Hematopoietic multipotent progenitor cell treated with erythropoietin and hydrocortisone succinate and interleukin-3 and kit ligand, for 17 days (in vitro differentiated cells): ENCODE measurements around the gene CMIP.

Source experiments
- DNase-seq: peaks from one replicate; pipeline ENCODE4 v3.0.0-alpha.2; 2015; ENCODE audit warnings: low spot score

The CMIP gene

GRCh38 chr16:81462683-81463082, 18.1 kb downstream of the CMIP start:
- no peak for DNase-seq

DNA sequence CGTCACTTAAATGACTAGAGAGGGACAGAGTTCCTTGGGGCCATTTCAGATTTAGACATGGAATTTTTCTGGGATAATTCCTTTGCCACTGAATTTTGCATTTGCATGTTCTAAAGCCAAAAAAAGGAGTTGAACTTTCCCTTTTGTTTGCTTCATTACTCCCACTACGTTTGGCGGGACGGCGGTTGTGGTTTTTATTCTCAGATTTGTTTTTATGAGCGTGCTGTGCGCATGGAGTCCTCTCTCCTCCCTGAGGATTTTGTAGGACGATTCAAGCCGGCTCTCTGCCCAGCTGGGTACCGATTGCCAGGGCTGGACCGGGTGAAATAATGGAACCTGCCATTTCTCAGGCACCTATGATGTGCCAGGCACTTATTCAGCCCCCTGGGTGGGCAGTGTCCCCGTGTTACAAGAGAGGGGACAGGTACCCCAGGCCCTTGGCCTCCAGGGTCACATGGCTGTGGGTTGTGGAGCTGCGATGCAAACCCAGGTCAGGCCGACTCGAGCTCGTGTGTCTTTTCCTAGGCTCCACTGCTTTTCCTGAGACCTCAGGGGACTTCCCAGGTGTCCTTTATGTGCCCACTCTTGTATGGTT, 18.8 kb downstream of the CMIP start:
- DNase-seq = no peak

GRCh38 chr16:81464279-81464678, 19.7 kb downstream of the CMIP start:
- DNase-seq = no peak

DNA sequence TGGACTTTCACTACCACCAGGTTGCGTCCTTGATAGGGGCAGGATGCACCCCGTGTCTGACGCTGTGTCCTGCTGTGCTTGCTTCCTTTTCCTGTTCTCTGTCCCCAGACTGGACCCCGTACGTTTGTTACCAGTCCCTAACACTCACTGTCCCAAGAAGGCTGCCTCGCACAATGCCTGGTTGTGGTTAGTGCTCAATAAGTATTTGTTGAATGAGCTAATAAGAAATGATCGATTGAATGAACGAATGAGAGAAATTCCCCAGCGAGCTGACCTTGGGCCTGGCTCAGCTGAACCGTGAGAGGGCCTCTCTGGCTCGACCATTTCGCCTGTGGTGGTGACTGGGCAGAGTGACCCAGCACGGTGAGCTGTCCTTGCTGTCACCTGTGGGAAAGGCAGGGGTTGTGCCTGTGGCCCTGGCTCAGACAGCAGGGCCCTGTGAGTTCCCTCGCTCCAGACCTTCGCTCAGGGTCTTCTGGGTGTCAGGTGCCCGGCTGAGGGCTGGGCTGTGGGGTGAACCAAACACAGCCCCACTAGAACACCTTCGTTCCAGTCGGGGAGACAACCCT, 20.9 kb downstream of the CMIP start:
- no peak for DNase-seq

- no peak for DNase-seq
Measured at GRCh38 chr16:81466356-81466980, 21.9 kb downstream of the CMIP start.

DNA sequence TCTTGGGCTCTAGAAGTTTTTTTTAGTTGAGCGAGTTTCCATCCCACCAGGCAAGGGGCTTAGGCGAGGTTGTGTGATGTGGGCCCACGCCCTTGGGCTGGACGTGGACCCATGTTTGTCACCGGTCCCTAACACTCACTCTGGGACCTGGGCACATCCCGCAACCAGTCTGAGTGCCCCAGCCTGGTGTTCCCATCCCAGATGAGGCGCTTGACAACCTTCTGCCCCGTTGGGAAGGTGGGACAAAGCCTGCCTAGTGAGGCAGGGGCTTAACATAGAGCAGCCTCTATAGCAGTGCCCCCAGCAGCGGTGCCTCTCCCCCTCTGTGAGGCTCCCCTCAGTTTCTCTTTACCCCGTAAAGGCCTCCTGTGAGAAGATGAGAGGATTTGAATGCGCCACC, 22.5 kb downstream of the CMIP start:
- DNase-seq = no peak

DNA sequence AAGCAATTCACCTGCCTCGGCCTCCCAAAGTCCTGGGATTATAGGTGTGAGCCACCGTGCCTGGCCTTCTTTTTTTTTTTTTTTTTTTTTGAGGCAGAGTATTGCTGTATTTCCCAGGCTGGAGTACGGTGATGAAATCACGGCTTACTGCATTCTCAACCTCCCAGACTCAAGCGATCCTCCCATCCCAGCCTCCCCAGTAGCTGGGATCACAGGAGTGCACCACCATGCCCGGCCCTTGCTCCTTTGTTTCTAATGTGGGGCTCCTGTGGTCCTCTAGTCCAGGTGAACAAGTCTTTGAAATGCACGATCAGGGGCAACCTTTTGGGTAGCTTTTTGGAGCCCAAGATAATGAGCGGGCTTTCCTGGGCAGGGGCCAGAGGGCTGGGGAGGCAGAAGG, 23.2 kb downstream of the CMIP start:
- no peak for DNase-seq

- no peak for DNase-seq
Measured at GRCh38 chr16:81468269-81468902, 23.8 kb downstream of the CMIP start.

DNA sequence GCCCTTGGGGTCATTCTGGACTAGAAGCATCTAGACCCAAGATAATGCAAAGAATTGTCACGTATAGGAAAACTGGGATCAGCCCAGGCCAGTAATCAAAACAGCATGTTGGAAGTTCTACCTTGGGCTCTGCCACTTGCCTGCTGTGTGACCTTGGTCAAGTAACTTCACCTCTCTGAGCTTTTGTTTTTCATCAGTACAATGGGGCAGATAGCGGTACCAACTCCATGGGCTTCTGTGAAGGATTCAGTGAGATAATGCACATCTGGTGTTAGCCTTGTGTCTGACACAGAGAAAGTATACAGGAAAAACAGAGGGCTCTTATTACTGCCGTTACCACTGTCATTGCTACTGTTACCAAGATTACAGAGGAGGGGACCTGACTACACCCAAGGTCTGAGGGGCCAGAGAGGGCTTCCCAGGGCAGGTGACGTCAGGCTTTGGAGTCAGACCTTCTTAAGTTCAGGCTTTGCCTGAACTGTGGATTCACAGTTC, 24.6 kb downstream of the CMIP start:
- no peak for DNase-seq

GRCh38 chr16:81469710-81470535, 25.3 kb downstream of the CMIP start:
- no peak for DNase-seq

DNA sequence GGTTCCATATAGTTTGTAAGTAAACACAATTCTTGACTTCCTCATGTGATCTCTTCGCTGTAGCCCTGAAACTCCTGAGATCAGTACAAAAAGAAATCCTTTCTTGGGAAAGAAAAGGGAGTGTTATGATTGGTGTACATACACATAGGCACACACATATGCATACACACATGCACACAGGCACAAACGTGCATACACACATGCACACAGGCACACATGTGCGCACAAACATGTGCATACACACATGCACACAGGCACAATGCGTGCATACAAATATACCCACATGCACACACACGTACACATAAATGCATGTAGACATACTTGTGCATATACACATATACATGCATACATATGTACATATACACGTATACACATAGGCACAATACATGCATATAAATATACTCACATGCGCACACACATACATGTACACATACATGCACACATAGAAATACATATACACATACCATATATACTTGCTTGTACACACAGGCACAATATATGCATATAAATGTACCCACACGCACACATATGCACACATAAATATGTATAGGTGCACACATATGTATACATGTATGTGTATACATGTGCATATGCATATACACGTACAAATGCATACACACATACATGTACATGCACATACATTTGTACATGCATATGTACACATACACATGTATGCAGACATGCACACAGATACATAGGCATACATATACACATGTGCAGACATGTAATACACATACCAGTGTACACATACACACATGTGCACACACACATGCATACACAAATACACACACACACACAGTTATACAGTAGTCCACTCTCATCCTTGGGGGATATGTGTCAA, 26.4 kb downstream of the CMIP start:
- DNase-seq = no peak

DNA sequence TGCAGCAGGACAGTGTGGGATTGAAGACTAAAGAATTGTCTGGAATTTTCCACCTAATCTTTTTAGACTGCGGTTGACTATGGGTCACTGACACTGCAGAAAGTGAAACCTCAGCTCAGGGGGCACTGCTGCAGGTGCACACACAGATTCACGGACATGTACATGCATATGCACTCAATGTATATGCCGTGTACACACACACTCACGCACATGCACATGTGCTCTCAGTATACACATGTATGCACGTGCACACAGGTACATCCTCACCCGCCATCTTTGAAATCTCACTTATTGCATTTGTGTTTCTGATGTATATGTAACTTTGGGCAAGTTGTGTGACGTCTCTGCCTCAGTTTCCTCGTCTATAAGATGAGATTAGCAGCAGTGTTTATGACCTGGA, 27.3 kb downstream of the CMIP start:
- DNase-seq = no peak

- no peak for DNase-seq
Measured at GRCh38 chr16:81472391-81472790, 27.8 kb downstream of the CMIP start.

GRCh38 chr16:81473066-81473488, 28.5 kb downstream of the CMIP start:
- DNase-seq = no peak

DNA sequence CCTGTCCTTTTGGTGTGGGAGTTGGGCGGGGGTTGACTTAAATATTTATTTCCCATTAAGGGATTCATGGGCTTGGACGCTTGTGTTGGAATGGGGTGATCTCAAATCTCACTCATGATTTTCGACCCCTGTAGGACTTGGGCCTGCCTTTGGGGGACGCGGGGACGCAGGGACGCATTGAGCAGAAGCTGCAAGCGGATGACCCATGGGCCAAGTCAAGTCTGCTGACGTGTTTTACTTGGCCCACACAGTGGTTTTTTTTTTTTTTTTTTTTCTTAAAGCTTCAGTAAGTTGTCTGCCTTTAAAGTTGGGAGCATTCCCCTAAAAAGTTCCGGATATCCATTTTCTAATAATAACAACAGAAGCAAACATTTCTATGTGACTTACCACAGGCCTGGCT, 28.9 kb downstream of the CMIP start:
- DNase-seq = no peak

DNA sequence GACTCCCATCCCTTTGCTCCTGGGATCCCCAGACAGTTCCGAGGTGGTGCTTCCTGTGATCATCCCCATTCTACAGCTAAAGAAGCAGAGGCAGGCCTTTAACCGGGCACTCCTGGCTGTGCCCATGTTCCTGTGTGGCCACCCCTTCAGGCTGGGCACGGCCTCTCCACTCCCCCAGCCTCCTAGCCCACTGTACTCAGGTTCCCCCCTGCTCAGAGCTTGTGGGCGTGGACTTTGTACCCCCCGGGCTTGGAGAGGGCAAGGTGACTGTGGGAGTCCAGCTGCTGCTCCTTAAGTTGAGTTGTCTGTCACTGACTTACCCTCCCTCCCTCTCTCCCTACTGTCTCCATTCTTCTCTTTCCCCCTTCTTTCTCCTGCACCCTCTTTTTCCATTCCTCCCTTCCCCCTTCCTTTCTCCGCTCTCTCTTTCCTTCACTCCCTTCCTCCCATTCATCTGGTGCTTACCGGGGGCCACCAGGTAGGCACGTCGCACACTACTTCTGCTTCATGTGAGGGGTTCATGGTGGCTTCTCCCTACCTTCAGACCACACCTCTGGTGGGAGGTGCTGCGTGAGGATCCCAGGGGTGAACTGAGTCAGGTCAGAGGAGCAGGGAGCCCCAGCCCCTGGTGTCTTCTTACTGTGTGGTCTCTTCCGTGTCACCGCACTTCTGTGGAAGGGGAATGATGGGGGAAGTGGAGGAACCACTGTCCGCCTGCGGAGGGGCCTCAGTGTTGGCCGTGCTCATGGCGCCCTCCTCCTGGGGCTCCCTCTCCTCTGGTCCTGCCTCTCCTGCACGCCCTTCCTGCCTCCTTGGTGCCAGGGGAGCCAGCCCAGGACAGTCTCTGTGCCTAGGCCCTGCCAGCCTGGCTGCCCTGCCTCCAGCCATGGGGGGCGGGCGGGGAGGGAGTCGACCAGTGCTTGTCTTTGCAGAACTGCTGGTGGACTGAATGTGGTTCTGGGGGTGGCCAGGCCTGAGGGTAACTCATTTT, 29.7 kb downstream of the CMIP start:
- DNase-seq = no peak

DNA sequence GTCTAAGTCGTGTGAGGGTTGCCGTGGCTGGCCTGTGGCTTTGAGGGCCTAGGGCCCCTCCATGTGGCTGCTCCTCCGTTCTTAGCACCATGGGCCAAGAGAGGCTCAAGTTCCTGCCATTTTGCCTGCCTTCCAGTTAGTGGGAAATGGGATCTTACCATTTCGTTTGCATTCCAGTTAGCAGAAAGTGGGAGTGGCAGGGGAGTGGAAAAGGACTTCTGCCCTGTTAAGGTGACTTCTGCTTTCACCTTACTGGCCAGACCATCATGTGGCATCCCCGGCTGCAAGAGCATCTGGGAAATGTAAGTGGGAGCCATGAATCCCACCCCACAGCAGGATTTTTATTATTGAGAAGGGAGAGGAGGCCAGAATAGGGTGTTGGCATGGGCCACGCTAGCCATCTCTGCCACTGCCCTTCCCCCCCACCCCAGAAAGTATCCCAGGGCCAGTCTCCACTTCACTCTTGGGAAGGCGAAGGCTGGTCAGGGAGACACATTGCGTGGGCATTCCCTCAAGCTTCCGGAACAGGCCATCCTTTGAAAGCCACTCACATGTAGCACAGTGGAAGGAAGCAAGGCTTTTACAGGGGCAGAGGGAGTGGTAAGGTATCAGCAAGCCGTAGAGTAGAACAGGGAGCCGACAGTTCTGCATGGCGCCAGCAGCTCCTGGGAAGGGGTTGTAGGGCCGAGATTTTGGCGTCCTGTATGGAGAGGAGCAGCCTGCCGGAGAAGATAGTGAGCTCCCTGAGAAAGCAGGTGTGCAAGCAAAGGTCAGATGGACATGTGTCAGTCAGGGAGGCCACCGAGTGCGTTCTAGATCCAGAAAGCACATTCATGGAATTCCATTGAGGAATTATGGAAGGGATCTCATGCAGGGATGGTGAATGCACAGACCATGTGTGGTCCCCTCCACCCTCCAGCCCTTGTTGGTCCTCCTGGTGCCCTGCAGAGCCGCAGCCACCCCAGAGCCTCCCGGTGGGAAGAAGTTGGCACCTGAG, 33.4 kb downstream of the CMIP start:
- DNase-seq = no peak

DNA sequence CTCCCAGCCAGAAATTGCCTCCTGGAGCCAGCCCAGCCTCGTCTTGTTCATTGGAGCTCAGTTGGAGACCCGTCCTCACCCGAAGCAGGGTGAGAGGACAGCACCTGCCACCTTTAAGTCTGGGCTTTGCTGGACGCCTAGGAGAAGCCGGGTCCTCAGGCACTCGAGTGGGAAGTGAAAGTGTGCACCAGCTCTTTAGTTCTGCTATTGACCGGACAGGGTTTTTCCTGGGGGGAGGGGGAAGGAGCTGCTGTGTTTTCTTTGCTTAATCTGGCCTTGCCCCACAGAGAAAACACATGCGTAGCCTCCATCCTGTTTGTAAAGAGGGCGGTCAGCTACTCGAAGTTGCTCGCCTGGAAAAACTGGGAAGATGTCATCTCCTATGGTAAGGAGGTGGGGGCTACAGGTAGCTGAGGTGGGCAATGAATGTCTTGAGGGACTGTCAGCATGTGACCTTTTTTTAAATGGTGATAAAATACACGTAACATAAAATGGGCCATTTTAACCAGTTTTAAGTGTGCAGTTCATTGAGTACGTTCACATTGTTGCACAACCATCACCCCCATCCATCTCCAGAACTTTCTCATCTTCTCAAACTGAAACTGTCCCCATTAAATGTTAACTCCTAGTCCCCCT, 34.4 kb downstream of the CMIP start:
- DNase-seq = no peak
